ENCODE data around the gene ELMO3.

DNA sequence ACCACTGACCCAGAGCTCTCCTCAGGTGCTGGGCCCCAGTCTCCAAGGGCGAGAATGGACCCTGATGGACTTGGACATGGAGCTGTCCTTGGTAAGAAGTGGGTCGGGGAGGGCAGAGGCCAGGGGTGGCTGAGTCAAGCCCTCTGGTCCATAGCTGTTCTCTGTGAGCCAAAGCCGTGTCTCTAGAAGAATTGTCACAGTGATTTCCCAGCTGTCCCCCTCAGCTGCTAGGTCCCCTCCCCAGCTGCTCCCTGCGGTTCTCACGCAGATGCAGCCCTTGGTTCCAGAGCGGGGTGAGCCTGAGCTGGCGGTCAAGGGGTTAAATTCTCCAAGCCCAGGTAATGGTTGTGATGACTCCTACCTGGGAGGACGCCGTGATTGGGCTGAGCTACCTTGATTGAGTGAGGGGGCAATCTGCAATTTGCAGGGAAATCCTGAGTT, 29.9 kb upstream of the ELMO3 start:
- TF ChIP-seq CTCF (IDR thresholded peaks at IDR 0.05) (no peak), POLR2A (IDR thresholded peaks at IDR 0.05) (no peak)

Data from esophagus squamous epithelium (tissue), 4 donors.